Choroid plexus epithelial cell (primary cell): ENCODE results near the gene INPP4B.
"Not testable (repeated sequence)": the region's sequence is repeated elsewhere in the genome, so short reads cannot be mapped to it uniquely, and the experiment has no call there.

Experiments used
- DNase-seq: peaks from one replicate; pipeline ENCODE4 v3.0.0-alpha.2; 2010; ENCODE audit warnings: low read depth
- H3K4me3 ChIP-seq: 2 replicates; pipeline ENCODE4 v1.5.1; 2011; ENCODE audit warnings: low read depth, mild to moderate bottlenecking, control low read depth, low read length, moderate library complexity
- CTCF ChIP-seq: conservative IDR thresholded peaks from 2 replicates; pipeline ENCODE4 v1.5.1; 2011; ENCODE audit warnings: low read depth, mild to moderate bottlenecking, control low read depth, inconsistent platforms, low read length, moderate library complexity

The INPP4B gene

DNA sequence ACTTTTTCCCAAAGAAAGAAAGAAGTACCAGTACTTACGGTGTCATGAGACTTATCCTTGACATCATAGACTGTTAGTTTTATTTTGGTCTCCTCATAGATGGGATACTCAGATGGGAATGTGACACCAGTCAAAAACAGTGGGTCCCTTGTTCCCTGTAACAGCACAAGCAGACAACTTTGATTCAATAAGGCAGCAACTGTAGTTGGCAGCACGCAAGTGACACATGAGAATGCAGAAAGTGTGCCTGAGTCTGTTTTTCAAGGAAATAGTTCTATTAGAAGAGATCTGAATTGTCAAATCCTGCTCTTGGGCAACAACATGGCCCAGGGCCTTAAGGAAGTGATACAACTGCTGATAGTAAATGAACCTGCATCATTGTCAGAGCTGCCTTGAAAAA is 443.2 kb downstream of the INPP4B start:
- no peak for TF ChIP-seq CTCF
- DNase-seq, result no peak
- no peak overlapping the region for H3K4me3 ChIP-seq

DNA sequence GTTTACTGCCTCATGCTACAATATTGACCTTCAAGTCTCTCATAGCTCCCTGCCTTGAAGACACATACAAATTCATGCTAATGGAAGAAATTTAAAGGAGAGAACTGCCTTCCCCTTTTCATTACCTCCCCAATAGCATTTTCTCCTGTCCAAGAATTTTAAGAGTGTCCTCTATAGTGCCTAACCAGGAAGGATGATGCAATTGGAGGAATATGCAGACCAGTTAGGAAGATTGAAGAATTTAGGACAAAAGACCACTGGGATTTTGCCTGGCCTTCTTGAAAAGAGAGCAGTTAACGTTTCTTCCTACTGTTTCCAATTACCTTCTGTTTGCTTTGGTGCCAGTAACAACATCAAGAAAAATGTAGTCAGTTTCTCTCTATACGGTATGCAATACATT is 443.9 kb downstream of the INPP4B start:
- DNase-seq, result no peak
- no peak for TF ChIP-seq CTCF
- H3K4me3 ChIP-seq, result no peak overlapping the region

DNA sequence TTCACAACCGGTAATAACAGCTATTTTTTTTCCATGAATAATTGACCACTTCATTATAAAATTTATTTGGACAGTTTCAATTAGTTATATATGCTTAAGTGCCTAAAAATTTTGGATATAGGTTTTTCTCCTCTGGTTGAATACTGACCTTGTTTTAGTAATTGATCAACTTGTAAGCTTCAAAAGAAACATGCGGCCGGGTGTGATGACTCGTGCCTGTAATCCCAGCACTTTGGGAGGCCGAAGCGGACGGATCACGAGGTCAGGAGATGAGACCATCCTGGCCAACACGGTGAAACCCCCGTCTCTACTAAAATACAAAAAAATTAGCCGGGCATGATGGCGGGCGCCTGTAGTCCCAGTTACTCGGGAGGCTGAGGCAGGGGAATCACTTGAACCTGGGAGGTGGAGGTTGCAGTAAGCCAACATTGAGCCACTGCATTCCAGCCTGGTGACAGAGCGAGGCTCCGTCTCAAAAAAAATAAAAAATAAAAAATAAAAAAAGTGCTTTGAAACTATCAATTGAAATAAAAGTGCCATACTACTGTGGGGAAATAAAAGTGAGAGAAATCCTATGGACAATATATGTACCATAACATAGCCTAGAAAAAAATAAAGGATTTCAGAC is 448.6 kb downstream of the INPP4B start:
- H3K4me3 ChIP-seq, DNase-seq: not testable (repeated sequence)

DNA sequence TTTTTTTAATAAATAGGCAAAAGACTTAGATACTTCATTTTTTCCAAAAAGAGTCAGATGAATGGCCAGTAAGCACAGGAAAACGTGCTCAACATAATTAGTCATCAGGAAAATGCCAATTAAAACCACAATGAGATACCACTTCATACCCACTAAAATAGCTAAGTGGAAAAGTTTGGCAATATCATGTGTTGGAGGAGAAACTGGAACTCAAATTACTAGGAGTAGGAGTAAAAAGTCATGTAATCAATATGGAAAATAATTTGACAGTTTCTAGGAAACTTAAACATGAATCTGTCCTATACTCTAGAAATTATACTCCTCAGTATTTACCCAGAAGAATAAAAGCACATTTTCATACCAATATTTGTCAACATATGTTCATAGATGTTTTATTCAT is 449.8 kb downstream of the INPP4B start:
- TF ChIP-seq CTCF, result no peak
- no peak for DNase-seq
- no peak overlapping the region for H3K4me3 ChIP-seq

- no peak for TF ChIP-seq CTCF
- H3K4me3 ChIP-seq, result no peak overlapping the region
- DNase-seq, result no peak
Measured at GRCh38 chr4:142393127-142393526, 453.0 kb downstream of the INPP4B start.

GRCh38 chr4:142386856-142387255 is 459.2 kb downstream of the INPP4B start:
- no peak for TF ChIP-seq CTCF
- no peak overlapping the region for H3K4me3 ChIP-seq
- no peak for DNase-seq

- TF ChIP-seq CTCF, result no peak
- DNase-seq, result no peak
- no peak overlapping the region for H3K4me3 ChIP-seq
Measured at GRCh38 chr4:142386449-142386848, 459.7 kb downstream of the INPP4B start.
